H1 (cell line): ENCODE results near the gene PLEKHA1. TPM values are rescaled to one million over a fixed set of nuclear protein-coding genes. Genes with fewer than 3 reads are reported as not detected.

Source experiments
- KDM1A ChIP-seq: fragments of 200-600, 300-600 bp; sonication (generic); IDR thresholded peaks from 2 replicates; pipeline ENCODE4 v1.7.1; 2016; ENCODE audit warnings: mild to moderate bottlenecking, low read length, borderline replicate concordance
- SIX5 ChIP-seq: IDR thresholded peaks from 2 replicates; pipeline ENCODE4 v1.6.1; 2011; ENCODE audit warnings: mild to moderate bottlenecking, low read depth, low read length
- polyA plus RNA-seq, 7 experiments: library from polyadenylated mRNA; depleted of rRNA in 3 of 7; stranded (reverse) in 5 of 7; unstranded in 2 of 7; fragments of >200 nt in 5 of 7; fragments of 200-250 nt in 2 of 7; gene quantifications; 1 replicate in 5 of 7; 2 replicates in 1 of 7; 4 replicates in 1 of 7; pipeline versions ENCODE4 v1.2.1 to v1.2.3, GENCODE V29; 2011 to 2013; ENCODE audit warnings: missing spikeins in 2 of 7, mixed read lengths in 2 of 7
- total RNA-seq: library from RNA; stranded (reverse); fragmentation: NEBNext Ultra II Directional; extraction: Animal tissue kit (Norgen Biotek cat#: 25700); gene quantifications from 2 replicates; pipeline ENCODE4 v1.2.1, GENCODE V29; 2021
- TF ChIP-seq, protein P1 (sequence below): fragments of 300-600 bp; sonication (generic); IDR thresholded peaks from 2 replicates; pipeline ENCODE4 v1.7.1; 2012; ENCODE audit warnings: low read length, moderate library complexity, mild to moderate bottlenecking, inconsistent platforms; ENCODE audit not compliant: insufficient replicate concordance
- TF ChIP-seq, protein P2 (sequence below): IDR thresholded peaks from 2 replicates; pipeline ENCODE4 v1.6.1; 2012; ENCODE audit warnings: low read length, inconsistent platforms
- TF ChIP-seq, protein P3 (sequence below): IDR thresholded peaks from 2 replicates; pipeline ENCODE4 v1.6.1; 2011; ENCODE audit warnings: low read length, improper control_type of control experiment
- TF ChIP-seq, protein P4 (sequence below): IDR thresholded peaks from 2 replicates; pipeline ENCODE4 v1.6.1; 2012; ENCODE audit warnings: inconsistent platforms

PLEKHA1 gene
- total and polyA plus RNA-seq, 2 of the 8 experiments (the other 6 are each of a cell fraction or from before 2014, with no cell fraction given) = 15.6 to 39.7 TPM

DNA sequence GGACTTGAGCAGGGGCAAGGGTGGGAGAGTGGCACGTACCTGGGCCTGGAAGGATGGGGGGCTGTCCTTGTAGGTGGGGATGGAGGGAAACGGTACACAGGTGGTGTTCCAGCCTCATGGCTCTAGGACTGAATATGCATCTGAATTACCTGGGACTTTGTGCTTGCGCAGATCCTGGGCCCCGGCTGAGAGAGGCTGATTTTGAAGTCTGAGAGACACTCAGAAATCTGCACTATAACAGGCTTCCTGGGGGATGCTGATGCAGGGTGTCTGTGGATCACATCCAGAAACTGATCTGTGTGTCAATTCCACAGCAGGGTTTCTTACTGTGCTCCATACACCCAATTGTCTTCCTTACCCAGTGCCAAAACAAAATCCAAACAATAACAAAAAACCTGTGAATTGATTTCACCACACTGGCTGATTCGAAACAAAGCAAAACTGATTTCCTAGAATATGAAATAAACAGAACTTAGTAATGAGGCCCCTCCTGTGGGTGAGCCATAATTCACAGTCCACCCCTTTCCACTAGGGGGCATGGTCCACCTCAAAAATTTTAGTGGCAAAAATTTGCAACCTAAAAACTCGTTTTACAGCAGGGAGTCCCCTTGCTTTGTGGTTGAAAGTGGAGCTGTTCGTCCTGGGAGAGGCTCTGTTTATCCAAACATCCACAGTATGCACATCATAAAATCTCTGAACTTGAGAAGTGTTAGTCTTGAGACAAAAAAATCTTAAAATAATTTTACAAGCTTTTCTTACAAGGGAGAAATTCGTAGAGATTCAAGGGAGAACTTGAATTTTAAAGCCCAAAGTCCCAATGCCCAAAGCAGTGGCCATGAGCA lies 32.0 kb upstream of the PLEKHA1 start (continued):
- TF ChIP-seq, protein P1, sequence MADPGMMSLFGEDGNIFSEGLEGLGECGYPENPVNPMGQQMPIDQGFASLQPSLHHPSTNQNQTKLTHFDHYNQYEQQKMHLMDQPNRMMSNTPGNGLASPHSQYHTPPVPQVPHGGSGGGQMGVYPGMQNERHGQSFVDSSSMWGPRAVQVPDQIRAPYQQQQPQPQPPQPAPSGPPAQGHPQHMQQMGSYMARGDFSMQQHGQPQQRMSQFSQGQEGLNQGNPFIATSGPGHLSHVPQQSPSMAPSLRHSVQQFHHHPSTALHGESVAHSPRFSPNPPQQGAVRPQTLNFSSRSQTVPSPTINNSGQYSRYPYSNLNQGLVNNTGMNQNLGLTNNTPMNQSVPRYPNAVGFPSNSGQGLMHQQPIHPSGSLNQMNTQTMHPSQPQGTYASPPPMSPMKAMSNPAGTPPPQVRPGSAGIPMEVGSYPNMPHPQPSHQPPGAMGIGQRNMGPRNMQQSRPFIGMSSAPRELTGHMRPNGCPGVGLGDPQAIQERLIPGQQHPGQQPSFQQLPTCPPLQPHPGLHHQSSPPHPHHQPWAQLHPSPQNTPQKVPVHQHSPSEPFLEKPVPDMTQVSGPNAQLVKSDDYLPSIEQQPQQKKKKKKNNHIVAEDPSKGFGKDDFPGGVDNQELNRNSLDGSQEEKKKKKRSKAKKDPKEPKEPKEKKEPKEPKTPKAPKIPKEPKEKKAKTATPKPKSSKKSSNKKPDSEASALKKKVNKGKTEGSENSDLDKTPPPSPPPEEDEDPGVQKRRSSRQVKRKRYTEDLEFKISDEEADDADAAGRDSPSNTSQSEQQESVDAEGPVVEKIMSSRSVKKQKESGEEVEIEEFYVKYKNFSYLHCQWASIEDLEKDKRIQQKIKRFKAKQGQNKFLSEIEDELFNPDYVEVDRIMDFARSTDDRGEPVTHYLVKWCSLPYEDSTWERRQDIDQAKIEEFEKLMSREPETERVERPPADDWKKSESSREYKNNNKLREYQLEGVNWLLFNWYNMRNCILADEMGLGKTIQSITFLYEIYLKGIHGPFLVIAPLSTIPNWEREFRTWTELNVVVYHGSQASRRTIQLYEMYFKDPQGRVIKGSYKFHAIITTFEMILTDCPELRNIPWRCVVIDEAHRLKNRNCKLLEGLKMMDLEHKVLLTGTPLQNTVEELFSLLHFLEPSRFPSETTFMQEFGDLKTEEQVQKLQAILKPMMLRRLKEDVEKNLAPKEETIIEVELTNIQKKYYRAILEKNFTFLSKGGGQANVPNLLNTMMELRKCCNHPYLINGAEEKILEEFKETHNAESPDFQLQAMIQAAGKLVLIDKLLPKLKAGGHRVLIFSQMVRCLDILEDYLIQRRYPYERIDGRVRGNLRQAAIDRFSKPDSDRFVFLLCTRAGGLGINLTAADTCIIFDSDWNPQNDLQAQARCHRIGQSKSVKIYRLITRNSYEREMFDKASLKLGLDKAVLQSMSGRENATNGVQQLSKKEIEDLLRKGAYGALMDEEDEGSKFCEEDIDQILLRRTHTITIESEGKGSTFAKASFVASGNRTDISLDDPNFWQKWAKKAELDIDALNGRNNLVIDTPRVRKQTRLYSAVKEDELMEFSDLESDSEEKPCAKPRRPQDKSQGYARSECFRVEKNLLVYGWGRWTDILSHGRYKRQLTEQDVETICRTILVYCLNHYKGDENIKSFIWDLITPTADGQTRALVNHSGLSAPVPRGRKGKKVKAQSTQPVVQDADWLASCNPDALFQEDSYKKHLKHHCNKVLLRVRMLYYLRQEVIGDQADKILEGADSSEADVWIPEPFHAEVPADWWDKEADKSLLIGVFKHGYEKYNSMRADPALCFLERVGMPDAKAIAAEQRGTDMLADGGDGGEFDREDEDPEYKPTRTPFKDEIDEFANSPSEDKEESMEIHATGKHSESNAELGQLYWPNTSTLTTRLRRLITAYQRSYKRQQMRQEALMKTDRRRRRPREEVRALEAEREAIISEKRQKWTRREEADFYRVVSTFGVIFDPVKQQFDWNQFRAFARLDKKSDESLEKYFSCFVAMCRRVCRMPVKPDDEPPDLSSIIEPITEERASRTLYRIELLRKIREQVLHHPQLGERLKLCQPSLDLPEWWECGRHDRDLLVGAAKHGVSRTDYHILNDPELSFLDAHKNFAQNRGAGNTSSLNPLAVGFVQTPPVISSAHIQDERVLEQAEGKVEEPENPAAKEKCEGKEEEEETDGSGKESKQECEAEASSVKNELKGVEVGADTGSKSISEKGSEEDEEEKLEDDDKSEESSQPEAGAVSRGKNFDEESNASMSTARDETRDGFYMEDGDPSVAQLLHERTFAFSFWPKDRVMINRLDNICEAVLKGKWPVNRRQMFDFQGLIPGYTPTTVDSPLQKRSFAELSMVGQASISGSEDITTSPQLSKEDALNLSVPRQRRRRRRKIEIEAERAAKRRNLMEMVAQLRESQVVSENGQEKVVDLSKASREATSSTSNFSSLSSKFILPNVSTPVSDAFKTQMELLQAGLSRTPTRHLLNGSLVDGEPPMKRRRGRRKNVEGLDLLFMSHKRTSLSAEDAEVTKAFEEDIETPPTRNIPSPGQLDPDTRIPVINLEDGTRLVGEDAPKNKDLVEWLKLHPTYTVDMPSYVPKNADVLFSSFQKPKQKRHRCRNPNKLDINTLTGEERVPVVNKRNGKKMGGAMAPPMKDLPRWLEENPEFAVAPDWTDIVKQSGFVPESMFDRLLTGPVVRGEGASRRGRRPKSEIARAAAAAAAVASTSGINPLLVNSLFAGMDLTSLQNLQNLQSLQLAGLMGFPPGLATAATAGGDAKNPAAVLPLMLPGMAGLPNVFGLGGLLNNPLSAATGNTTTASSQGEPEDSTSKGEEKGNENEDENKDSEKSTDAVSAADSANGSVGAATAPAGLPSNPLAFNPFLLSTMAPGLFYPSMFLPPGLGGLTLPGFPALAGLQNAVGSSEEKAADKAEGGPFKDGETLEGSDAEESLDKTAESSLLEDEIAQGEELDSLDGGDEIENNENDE = no peak
- TF ChIP-seq, protein P2, sequence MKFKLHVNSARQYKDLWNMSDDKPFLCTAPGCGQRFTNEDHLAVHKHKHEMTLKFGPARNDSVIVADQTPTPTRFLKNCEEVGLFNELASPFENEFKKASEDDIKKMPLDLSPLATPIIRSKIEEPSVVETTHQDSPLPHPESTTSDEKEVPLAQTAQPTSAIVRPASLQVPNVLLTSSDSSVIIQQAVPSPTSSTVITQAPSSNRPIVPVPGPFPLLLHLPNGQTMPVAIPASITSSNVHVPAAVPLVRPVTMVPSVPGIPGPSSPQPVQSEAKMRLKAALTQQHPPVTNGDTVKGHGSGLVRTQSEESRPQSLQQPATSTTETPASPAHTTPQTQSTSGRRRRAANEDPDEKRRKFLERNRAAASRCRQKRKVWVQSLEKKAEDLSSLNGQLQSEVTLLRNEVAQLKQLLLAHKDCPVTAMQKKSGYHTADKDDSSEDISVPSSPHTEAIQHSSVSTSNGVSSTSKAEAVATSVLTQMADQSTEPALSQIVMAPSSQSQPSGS = 0 out of 2 replicates have a peak, but pooled peaks have one; percentile 30
- TF ChIP-seq, protein P3, sequence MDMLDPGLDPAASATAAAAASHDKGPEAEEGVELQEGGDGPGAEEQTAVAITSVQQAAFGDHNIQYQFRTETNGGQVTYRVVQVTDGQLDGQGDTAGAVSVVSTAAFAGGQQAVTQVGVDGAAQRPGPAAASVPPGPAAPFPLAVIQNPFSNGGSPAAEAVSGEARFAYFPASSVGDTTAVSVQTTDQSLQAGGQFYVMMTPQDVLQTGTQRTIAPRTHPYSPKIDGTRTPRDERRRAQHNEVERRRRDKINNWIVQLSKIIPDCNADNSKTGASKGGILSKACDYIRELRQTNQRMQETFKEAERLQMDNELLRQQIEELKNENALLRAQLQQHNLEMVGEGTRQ = no peak
- TF ChIP-seq KDM1A = no peak
- TF ChIP-seq, protein P4, sequence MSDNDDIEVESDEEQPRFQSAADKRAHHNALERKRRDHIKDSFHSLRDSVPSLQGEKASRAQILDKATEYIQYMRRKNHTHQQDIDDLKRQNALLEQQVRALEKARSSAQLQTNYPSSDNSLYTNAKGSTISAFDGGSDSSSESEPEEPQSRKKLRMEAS = peak; percentile 61
- TF ChIP-seq SIX5 = no peak
